Activated naive CD8-positive, alpha-beta T cell treated with anti-CD3 and anti-CD28 coated beads, Interleukin-2, amount 10 ng/mL, durations not matched to agents 7 days and 5 days (primary cell): ENCODE measurements around the gene LAMC2. TPM values are rescaled to one million over a fixed set of nuclear protein-coding genes. Genes with fewer than 3 reads are reported as not detected.
"Not testable (repeated sequence)": the region's sequence is repeated elsewhere in the genome, so short reads cannot be mapped to it uniquely, and the experiment has no call there.

Source experiments
- ATAC-seq: fragments of 150-1000 bp; cut with Tn5 transposase; one replicate; pipeline ENCODE4 v1.10.0; 2021; ENCODE audit warnings: low read depth, moderate library complexity
- POLR2A ChIA-PET: fragments of 350-600 bp; sonication (Branson Sonifier 250); formaldehyde crosslinking; loops from one replicate; lab custom pipeline; 2021; ENCODE audit warnings: antibody characterized with exemption; lab: Charles Lee
- DNase-seq: peaks from one replicate; pipeline ENCODE4 v3.0.0; 2021
- H3K27ac Mint-ChIP-seq: one replicate; pipeline ENCODE4 v1.8.0; 2022; ENCODE audit warnings: mild to moderate bottlenecking, mixed read lengths
- H3K27me3 Mint-ChIP-seq: one replicate; pipeline ENCODE4 v1.8.0; 2022; ENCODE audit warnings: mild to moderate bottlenecking, moderate library complexity, mixed read lengths
- H3K36me3 Mint-ChIP-seq: one replicate; pipeline ENCODE4 v1.8.0; 2021; ENCODE audit warnings: mild to moderate bottlenecking, mixed read lengths
- H3K4me1 Mint-ChIP-seq: one replicate; pipeline ENCODE4 v1.8.0; 2021; ENCODE audit warnings: mixed read lengths
- H3K4me3 Mint-ChIP-seq: one replicate; pipeline ENCODE4 v1.8.0; 2022; ENCODE audit warnings: mild to moderate bottlenecking, moderate library complexity, mixed read lengths
- H3K9me3 Mint-ChIP-seq: one replicate; pipeline ENCODE4 v1.8.0; 2021; ENCODE audit warnings: mixed read lengths
- total RNA-seq, 2 experiments: library from RNA; stranded (reverse); gene quantifications; one replicate each; pipeline ENCODE4 v1.2.3, GENCODE V29; 2021

Gene LAMC2
- not detected for total RNA-seq

DNA sequence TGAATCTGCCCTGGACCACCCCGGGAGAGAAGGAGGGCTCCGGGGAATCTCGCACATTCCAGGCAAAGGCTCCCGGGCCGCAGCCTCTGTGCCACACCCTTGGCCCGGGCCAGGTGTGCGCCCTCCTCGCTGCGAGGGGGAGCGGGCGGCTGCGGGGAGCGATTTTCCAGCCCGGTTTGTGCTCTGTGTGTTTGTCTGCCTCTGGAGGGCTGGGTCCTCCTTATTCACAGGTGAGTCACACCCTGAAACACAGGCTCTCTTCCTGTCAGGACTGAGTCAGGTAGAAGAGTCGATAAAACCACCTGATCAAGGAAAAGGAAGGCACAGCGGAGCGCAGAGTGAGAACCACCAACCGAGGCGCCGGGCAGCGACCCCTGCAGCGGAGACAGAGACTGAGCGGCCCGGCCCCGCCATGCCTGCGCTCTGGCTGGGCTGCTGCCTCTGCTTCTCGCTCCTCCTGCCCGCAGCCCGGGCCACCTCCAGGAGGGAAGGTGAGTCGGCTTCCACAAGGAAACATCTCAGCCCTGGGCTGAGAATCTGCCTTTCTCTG, at the start of gene LAMC2:
Gene LAMC2 (plus strand): TSS at position 324 of the 550 bp plus-strand sequence. CDS start 89 bp downstream, at position 413.
- no peaks in the 10 kb centered on the region for H3K9me3 Mint-ChIP-seq
- no peak within 1 kb of the TSS for H3K27ac Mint-ChIP-seq
- peaks cover 2% of the 10 kb centered on the region for H3K4me1 Mint-ChIP-seq
- H3K27me3 Mint-ChIP-seq: peaks cover 38% of the 10 kb centered on the region
- peak within 1 kb of the TSS; percentile 23 for H3K4me3 Mint-ChIP-seq
- peak; percentile 52 for ATAC-seq
- POLR2A ChIA-PET: no interaction called here
- peak; percentile 32 for DNase-seq
- no peaks in the 10 kb centered on the region for H3K36me3 Mint-ChIP-seq

DNA sequence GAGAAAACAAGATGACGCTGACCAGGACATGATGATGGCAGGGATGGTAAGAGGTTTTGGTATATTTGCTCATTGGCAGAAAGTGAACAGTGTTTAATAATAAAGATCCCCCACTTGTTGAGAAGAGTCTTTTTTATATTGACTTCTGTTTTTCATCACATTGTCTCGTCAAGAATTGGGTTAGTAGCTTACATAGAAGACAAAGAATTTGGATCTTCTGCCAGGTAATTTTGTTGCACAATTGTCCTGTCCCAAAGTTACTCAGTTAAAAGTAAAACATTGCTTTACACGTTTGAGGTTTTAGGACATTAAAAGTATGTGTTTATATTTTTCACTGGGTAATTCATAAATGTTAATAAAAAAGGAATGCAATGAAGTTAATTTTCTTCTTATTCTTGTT, 48.3 kb upstream of the LAMC2 start:
- Mint-ChIP-seq H3K9me3 (no peaks in the 10 kb centered on the region), H3K4me1 (no peaks in the 10 kb centered on the region), H3K36me3 (no peaks in the 10 kb centered on the region), H3K27me3 (peaks cover 24% of the 10 kb centered on the region), H3K27ac (no peak overlapping the region), H3K4me3 (no peak overlapping the region)
- DNase-seq (no peak), ATAC-seq (no peak)
- POLR2A ChIA-PET: no interaction called here

DNA sequence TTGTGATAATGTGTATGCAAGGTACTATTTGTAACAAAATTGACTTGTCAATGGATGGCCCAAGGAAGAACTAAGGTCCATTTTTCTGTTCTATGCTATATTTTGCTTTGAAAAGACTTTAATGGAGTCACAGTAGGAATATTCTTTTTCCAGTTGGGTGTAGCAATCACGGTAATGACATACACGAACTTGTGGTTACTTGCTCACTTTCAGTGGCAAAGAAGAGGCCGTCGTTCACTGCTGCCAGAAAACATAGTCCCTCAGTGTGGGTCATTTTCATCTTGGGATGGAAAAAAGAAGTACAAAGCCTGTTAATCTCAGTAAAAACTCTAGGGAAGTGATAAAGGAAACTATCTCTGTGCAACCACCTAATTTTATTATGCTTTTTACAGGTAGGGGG, 47.8 kb upstream of the LAMC2 start:
- Mint-ChIP-seq H3K27me3 (peaks cover 26% of the 10 kb centered on the region), H3K36me3 (no peaks in the 10 kb centered on the region), H3K9me3 (no peaks in the 10 kb centered on the region), H3K4me1 (no peaks in the 10 kb centered on the region), H3K27ac (no peak overlapping the region), H3K4me3 (no peak overlapping the region)
- POLR2A ChIA-PET: no interaction called here
- no peak for DNase-seq
- no peak for ATAC-seq

DNA sequence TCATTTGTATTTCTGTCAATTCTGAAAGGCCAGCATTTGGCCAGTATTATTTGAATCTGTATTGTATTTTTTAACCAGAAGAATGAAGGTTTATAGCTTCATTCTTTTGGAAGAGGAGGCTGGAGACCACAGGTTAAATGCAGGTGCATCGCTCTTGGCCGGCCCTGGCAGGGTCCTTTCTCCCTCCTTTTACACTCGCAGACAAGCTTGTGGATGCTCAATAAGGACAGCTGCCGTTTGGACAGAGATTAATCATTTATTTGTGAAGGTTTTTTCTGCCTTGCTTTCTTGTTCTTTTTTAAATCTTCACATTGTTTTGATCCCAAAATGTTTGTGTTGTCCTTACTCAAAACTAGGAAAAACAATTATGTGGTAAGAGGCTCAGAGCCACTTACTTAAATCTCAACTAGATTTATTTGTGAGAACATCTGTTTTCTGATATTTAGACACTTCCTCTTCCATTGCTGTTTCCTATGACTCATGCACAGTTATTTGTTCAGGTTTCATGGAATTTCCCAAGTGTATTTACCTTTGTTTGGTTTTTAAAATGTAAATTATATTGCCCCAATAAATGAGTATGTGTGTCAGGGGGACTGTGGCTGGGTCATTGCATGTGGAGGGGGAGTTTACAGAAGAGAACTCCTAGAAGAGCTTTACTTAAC, 46.7 kb upstream of the LAMC2 start:
- DNase-seq (no peak), ATAC-seq (no peak)
- H3K27me3 Mint-ChIP-seq: peaks cover 28% of the 10 kb centered on the region
- H3K27ac Mint-ChIP-seq: no peak overlapping the region
- no peak overlapping the region for H3K4me3 Mint-ChIP-seq
- H3K4me1 Mint-ChIP-seq: peaks cover under 1% of the 10 kb centered on the region
- POLR2A ChIA-PET: no interaction called here
- H3K9me3 Mint-ChIP-seq: no peaks in the 10 kb centered on the region
- no peaks in the 10 kb centered on the region for H3K36me3 Mint-ChIP-seq

DNA sequence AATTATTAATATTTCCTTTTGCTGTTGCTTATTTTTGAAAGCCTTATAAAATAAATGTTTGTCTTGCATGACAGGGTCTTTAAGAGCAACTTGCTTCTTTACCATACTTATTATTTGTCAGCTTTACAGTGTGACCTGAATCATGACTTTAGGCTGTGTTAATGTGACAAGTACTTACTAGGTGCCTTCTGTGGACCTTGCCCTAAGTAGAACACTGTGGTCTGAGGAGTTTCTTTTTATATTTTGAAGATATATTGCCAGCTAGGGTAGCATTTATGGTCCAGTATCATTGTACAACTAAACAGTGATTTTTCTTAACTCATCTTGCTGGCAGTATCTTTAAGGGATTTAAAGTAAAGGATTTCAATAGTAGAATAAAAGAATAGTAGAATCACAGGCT, 45.4 kb upstream of the LAMC2 start:
- Mint-ChIP-seq H3K27me3 (peaks cover 28% of the 10 kb centered on the region), H3K36me3 (no peaks in the 10 kb centered on the region), H3K4me3 (no peak overlapping the region), H3K27ac (no peak overlapping the region), H3K9me3 (no peaks in the 10 kb centered on the region), H3K4me1 (peaks cover 4% of the 10 kb centered on the region)
- POLR2A ChIA-PET: no interaction called here
- DNase-seq (no peak), ATAC-seq (no peak)

DNA sequence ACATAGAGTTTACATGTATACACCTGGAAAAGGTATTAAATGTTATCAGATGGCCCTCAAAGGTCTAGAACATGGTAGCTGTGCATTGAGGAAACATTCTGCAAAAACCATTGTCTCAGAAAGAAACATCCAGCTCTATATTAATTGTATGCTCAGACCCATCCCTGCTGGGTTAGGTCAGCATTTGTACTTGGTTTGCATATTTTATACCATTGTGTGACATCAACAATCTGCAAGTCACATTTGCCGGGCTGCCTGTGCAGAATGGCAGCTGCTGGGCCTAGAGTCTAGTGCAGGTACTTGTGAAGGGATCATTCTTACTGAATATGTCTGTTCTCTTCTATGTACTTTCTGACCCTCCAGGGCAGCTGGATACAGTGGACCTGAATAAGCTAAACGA, 43.9 kb upstream of the LAMC2 start:
- Mint-ChIP-seq H3K27me3 (peaks cover 22% of the 10 kb centered on the region), H3K9me3 (no peaks in the 10 kb centered on the region), H3K4me1 (peaks cover 4% of the 10 kb centered on the region), H3K36me3 (no peaks in the 10 kb centered on the region), H3K27ac (no peak overlapping the region), H3K4me3 (no peak overlapping the region)
- ATAC-seq: no peak
- DNase-seq: no peak
- POLR2A ChIA-PET: no interaction called here

DNA sequence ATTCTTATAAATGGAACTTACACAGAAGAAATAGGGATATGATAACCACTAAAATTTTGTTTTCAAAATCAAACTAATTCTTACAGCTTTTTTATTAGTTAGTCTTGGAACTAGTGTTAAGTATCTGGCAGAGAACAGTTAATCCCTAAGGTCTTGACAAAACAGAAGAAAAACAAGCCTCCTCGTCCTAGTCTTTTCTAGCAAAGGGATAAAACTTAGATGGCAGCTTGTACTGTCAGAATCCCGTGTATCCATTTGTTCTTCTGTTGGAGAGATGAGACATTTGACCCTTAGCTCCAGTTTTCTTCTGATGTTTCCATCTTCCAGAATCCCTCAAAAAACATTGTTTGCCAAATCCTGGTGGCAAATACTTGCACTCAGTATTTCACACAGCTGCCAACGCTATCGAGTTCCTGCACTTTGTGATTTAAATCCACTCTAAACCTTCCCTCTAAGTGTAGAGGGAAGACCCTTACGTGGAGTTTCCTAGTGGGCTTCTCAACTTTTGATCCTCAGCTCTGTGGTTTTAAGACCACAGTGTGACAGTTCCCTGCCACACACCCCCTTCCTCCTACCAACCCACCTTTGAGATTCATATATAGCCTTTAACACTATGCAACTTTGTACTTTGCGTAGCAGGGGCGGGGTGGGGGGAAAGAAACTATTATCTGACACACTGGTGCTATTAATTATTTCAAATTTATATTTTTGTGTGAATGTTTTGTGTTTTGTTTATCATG, 42.3 kb upstream of the LAMC2 start:
- H3K9me3 Mint-ChIP-seq: no peaks in the 10 kb centered on the region

DNA sequence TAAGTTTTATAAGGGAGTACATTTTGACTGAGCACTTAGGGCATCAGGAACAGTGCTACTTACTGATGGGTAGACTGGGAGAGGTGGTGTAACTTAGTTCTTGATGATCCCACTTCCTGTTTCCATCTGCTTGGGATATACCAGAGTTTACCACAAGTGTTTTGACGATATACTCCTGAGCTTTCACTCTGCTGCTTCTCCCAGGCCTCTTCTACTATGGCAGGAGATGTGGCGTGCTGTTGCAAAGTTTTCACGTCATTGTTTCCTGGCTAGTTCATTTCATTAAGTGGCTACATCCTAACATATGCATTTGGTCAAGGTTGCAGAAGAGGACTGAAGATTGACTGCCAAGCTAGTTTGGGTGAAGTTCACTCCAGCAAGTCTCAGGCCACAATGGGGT, 41.3 kb upstream of the LAMC2 start:
- H3K9me3 Mint-ChIP-seq: no peaks in the 10 kb centered on the region
- H3K36me3 Mint-ChIP-seq: no peaks in the 10 kb centered on the region
- H3K4me3 Mint-ChIP-seq: no peak overlapping the region
- H3K27ac Mint-ChIP-seq: no peak overlapping the region
- H3K27me3 Mint-ChIP-seq: peaks cover 8% of the 10 kb centered on the region
- DNase-seq: no peak
- ATAC-seq: no peak
- POLR2A ChIA-PET: no interaction called here
- H3K4me1 Mint-ChIP-seq: peaks cover 4% of the 10 kb centered on the region

More for the DNA sequence above, 42.3 kb upstream of the LAMC2 start:
- POLR2A ChIA-PET: no interaction called here
- H3K27ac Mint-ChIP-seq: no peak overlapping the region
- H3K4me1 Mint-ChIP-seq: peaks cover 4% of the 10 kb centered on the region
- ATAC-seq: no peak
- H3K36me3 Mint-ChIP-seq: no peaks in the 10 kb centered on the region
- peaks cover 14% of the 10 kb centered on the region for H3K27me3 Mint-ChIP-seq
- no peak overlapping the region for H3K4me3 Mint-ChIP-seq
- DNase-seq: no peak

DNA sequence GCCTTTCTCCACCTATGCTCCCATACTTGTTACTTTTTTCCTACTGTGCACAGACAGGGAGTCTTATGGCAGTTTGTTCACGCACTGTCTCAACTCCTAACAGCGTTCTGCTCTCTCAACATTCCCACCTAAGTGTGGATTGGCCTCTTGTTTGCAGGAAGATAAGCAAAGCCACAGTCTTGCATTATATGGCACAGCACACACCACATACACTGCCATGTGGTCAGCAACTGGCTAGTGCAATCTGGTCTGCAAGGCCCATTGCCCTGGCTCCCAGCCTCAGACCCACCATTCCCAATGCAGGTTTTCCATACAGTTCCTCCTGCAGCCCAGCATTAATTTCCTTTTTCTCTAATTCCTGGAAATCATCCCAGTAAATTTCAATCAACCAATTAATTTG, 38.3 kb upstream of the LAMC2 start:
- H3K9me3 Mint-ChIP-seq: no peaks in the 10 kb centered on the region
- H3K4me3 Mint-ChIP-seq: no peak overlapping the region
- POLR2A ChIA-PET: no interaction called here
- no peak for ATAC-seq
- H3K27me3 Mint-ChIP-seq: peaks cover 10% of the 10 kb centered on the region
- H3K4me1 Mint-ChIP-seq: peaks cover 4% of the 10 kb centered on the region
- no peak for DNase-seq
- H3K36me3 Mint-ChIP-seq: no peaks in the 10 kb centered on the region
- no peak overlapping the region for H3K27ac Mint-ChIP-seq

DNA sequence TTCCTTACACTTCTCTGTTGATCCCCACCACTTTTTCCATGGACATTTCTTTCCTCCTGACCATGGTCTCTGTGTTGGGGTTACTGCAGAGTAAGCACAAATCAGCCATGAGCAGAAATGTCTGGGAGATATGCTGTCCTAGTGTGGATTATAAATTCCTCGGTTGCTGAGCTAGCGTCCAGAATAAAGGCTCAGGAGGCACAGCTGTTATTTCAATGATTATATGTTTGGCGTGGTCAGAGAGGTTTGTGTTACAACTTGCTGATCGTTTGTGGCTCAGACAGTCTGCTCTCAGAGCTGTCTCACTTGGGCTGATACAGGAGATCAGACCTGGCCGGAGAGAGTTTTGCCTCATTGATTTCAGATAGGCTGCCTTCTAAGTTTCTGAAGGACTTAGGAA, 37.5 kb upstream of the LAMC2 start:
- POLR2A ChIA-PET: no interaction called here
- no peak for ATAC-seq
- Mint-ChIP-seq H3K27ac (no peak overlapping the region), H3K4me3 (no peak overlapping the region), H3K4me1 (peaks cover 4% of the 10 kb centered on the region), H3K9me3 (no peaks in the 10 kb centered on the region), H3K36me3 (no peaks in the 10 kb centered on the region), H3K27me3 (peaks cover 9% of the 10 kb centered on the region)
- no peak for DNase-seq

DNA sequence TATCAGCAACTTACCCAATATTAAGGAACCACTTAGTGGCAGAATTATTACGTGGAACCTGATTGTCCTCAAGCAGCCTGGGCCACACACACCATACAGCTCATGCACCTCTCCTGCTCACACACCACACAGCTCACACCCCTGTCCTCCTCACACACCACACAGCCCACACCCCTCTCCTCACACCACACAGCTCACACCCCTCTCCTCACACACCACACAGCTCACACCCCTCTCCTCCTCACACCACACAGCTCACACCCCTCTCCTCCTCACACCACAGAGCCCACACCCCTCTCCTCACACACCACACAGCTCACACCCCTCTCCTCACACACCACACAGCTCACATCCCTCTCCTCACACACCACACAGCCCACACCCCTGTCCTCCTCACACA, 36.8 kb upstream of the LAMC2 start:
- Mint-ChIP-seq H3K4me1 (peaks cover 4% of the 10 kb centered on the region), H3K36me3 (no peaks in the 10 kb centered on the region), H3K9me3 (no peaks in the 10 kb centered on the region), H3K4me3 (no peak overlapping the region), H3K27me3 (peaks cover 8% of the 10 kb centered on the region), H3K27ac (no peak overlapping the region)
- DNase-seq: no peak
- POLR2A ChIA-PET: no interaction called here
- ATAC-seq: no peak

DNA sequence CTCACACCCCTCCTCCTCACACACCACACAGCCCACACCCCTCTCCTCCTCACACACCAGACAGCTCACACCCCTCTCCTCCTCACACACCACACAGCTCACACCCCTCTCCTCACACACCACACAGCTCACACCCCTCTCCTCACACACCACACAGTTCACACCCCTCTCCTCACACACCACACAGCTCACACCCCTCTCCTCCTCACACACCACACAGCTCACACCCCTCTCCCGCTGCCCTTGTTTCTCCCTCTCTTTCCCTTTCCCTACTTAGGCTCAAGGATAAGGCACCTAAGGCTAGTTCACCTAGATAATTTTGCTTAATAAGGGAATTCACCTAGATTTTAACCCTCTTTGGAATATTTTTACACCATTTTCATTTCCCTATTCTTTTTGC, 36.0 kb upstream of the LAMC2 start:
- H3K36me3 Mint-ChIP-seq, H3K4me3 Mint-ChIP-seq, H3K27me3 Mint-ChIP-seq, POLR2A ChIA-PET, H3K9me3 Mint-ChIP-seq, DNase-seq, ATAC-seq, H3K27ac Mint-ChIP-seq, H3K4me1 Mint-ChIP-seq: not testable (repeated sequence)

DNA sequence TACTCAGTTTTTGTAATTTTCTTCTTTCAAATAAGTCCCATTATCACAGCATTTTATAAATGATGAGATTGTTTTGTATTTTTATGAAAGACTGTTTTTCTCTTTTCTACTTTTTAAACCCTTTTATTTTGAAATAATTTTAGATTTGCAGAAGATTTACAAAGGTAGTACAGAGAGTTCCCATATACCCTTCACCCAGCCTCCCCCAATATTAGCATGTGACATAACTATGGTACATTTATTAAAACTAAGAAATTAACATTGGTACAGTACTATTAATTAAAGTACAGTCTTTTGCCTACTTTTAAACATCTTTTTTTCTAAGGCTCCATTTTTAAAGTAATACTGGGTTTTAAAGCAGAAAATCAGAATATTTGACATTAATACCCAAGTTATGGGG, 35.6 kb upstream of the LAMC2 start:
- H3K4me1 Mint-ChIP-seq: no peaks in the 10 kb centered on the region
- DNase-seq: no peak
- peaks cover 7% of the 10 kb centered on the region for H3K27me3 Mint-ChIP-seq
- no peak for ATAC-seq
- POLR2A ChIA-PET: no interaction called here
- H3K36me3 Mint-ChIP-seq: no peaks in the 10 kb centered on the region
- no peak overlapping the region for H3K4me3 Mint-ChIP-seq
- H3K27ac Mint-ChIP-seq: no peak overlapping the region
- no peaks in the 10 kb centered on the region for H3K9me3 Mint-ChIP-seq

DNA sequence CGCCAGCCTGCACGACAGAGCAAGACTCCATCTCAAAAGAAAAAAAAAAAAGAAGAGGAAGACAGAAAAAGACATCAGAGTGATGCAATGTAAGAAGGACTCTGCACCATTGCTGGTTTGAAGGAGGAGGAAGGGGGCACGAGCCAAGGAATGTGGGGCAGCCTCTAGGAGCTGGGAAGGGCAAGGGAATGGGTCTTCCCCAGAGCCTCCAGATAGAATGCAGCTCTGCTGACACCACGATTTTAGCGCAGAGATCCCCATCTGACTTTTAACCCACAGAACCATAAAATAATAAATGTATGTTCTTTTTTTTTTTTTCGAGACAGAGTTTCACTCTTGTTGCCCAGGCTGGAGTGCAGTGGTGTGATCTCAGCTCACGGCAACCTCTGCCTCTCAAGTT, 33.9 kb upstream of the LAMC2 start:
- POLR2A ChIA-PET: no interaction called here
- DNase-seq (no peak), ATAC-seq (no peak)
- H3K4me1 Mint-ChIP-seq: no peaks in the 10 kb centered on the region
- no peak overlapping the region for H3K27ac Mint-ChIP-seq
- no peak overlapping the region for H3K4me3 Mint-ChIP-seq
- no peaks in the 10 kb centered on the region for H3K9me3 Mint-ChIP-seq
- no peaks in the 10 kb centered on the region for H3K36me3 Mint-ChIP-seq
- peaks cover 7% of the 10 kb centered on the region for H3K27me3 Mint-ChIP-seq
